Mesendoderm (in vitro differentiated cells): Measurements from ENCODE around the gene FILIP1.

Experiments used
- DNase-seq: peaks from one replicate; pipeline ENCODE4 v3.0.0; 2013
- H2AK5ac ChIP-seq: 2 replicates; pipeline ENCODE4 v1.6.1; 2013; ENCODE audit warnings: low read length, inconsistent platforms
- H2BK120ac ChIP-seq: 2 replicates; pipeline ENCODE4 v1.6.1; 2013; ENCODE audit warnings: low read depth, mild to moderate bottlenecking, low read length, moderate library complexity, mixed read lengths
- H2BK15ac ChIP-seq: replicated peaks from 2 replicates; pipeline ENCODE4 v1.6.1; 2013; ENCODE audit warnings: low read depth, mild to moderate bottlenecking, moderate library complexity
- H2BK5ac ChIP-seq: 2 replicates; pipeline ENCODE4 v1.6.1; 2013; ENCODE audit warnings: low read length, inconsistent platforms
- H3K18ac ChIP-seq: 2 replicates; pipeline ENCODE4 v1.6.1; 2013; ENCODE audit warnings: mild to moderate bottlenecking, low read length, mixed read lengths
- H3K23ac ChIP-seq: one replicate; pipeline ENCODE4 v1.6.1; 2013; ENCODE audit warnings: low read length
- H3K27ac ChIP-seq: 2 replicates; pipeline ENCODE4 v1.5.1; 2013; ENCODE audit warnings: low read depth, mild to moderate bottlenecking, inconsistent platforms, low read length, moderate library complexity
- H3K27me3 ChIP-seq: 2 replicates; pipeline ENCODE4 v1.6.1; 2013; ENCODE audit warnings: low read length, control low read depth, mild to moderate bottlenecking, inconsistent platforms; ENCODE audit not compliant: insufficient read depth, poor library complexity
- H3K36me3 ChIP-seq: 2 replicates; pipeline ENCODE4 v1.6.1; 2013; ENCODE audit warnings: low read length, inconsistent platforms; ENCODE audit not compliant: control insufficient read depth, insufficient read depth
- H3K4ac ChIP-seq: one replicate; pipeline ENCODE4 v1.6.1; 2013; ENCODE audit warnings: low read depth, mild to moderate bottlenecking, low read length, moderate library complexity
- H3K4me1 ChIP-seq: 2 replicates; pipeline ENCODE4 v1.6.1; 2013; ENCODE audit warnings: low read depth, low read length, inconsistent platforms; ENCODE audit not compliant: control insufficient read depth
- H3K4me2 ChIP-seq: 2 replicates; pipeline ENCODE4 v1.6.1; 2013; ENCODE audit warnings: low read length
- H3K4me3 ChIP-seq: 2 replicates; pipeline ENCODE4 v1.5.1; 2013; ENCODE audit warnings: mild to moderate bottlenecking, low read length
- H3K56ac ChIP-seq: one replicate; pipeline ENCODE4 v1.6.1; 2013; ENCODE audit warnings: low read length
- H3K79me1 ChIP-seq: 2 replicates; pipeline ENCODE4 v1.6.1; 2013; ENCODE audit warnings: low read length, inconsistent platforms
- H3K79me2 ChIP-seq: 2 replicates; pipeline ENCODE4 v1.6.1; 2013; ENCODE audit warnings: mild to moderate bottlenecking, low read length; ENCODE audit not compliant: control insufficient read depth, insufficient read depth
- H3K9ac ChIP-seq: 2 replicates; pipeline ENCODE4 v1.6.1; 2013; ENCODE audit warnings: low read length, inconsistent platforms
- H4K5ac ChIP-seq: one replicate; pipeline ENCODE4 v1.6.1; 2013; ENCODE audit warnings: low read length
- H4K8ac ChIP-seq: one replicate; pipeline ENCODE4 v1.6.1; 2013; ENCODE audit warnings: low read depth, mild to moderate bottlenecking, control low read depth, low read length, moderate library complexity
- WGBS: extraction: QIAGEN DNeasy Blood & Tissue Kit; methylation state at CpG from one replicate; pipeline ENCODE4 v1.1.7; 2013; ENCODE audit warnings: low lambda C conversion rate, missing lambda C conversion rate; ENCODE audit not compliant: insufficient coverage; ENCODE audit errors: extremely low coverage; 5-methylcytosine and 5-hydroxymethylcytosine counted together

Gene FILIP1

DNA sequence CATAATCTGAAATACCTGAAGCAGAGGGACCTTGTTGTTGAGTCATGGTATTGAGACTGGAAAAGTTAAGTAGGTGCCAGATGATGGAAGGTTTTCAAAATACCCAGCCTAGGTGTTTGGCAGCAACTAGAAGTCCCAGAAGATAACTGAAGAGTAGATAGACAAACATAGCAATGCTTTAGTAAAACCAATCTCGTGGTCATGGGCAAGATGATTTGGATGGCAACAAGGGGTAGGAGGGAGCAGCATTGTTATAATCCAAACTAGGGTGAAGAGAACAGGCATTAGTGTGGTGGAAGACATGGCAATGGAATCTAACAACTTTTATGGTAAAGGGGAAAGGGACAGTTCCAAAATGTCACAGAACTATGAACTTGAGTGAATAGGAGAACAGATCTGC, 2.3 kb downstream of the FILIP1 start:
- H2AK5ac ChIP-seq = no peak overlapping the region
- H3K36me3 ChIP-seq = no peaks in the 10 kb centered on the region
- H3K4ac ChIP-seq = no peak overlapping the region
- no peaks in the 10 kb centered on the region for H3K27me3 ChIP-seq
- no peak overlapping the region for H3K56ac ChIP-seq
- H4K5ac ChIP-seq = no peak overlapping the region
- no CpG with 5 or more reads among the region's 1 CpG for WGBS
- H4K8ac ChIP-seq = no peak overlapping the region
- H3K4me1 ChIP-seq = no peaks in the 10 kb centered on the region
- no peak overlapping the region for H3K4me3 ChIP-seq
- H2BK15ac ChIP-seq = no peak overlapping the region
- H2BK120ac ChIP-seq = no peak overlapping the region
- no peak overlapping the region for H3K23ac ChIP-seq
- H3K9ac ChIP-seq = no peak overlapping the region
- H3K79me1 ChIP-seq = no peaks in the 10 kb centered on the region
- H3K27ac ChIP-seq = no peak overlapping the region
- H3K18ac ChIP-seq = no peak overlapping the region
- no peak overlapping the region for H3K4me2 ChIP-seq
- H2BK5ac ChIP-seq = no peak overlapping the region
- no peak for DNase-seq
- no peaks in the 10 kb centered on the region for H3K79me2 ChIP-seq

DNA sequence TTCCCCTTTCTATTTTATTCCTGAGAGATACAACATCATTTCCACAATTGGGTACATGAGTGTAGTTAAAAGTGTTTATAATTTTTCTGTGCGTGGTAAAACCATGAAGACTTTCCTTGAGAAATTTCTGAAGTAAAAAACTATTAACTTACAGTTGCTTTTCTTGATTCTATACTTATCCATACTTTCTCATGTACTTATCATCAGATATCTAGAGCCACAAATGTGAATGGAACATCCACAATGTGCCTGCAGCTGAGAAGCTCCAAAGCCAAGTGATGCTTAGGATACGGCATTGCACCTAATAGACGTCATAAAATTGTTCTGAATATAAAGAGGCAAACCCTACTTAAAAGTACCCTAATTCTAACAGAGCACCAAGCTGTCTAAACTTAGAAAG, 2.9 kb downstream of the FILIP1 start:
- H3K27ac ChIP-seq = no peak overlapping the region
- H3K36me3 ChIP-seq = no peaks in the 10 kb centered on the region
- H3K4ac ChIP-seq = no peak overlapping the region
- no peak overlapping the region for H4K8ac ChIP-seq
- no peaks in the 10 kb centered on the region for H3K79me1 ChIP-seq
- no peaks in the 10 kb centered on the region for H3K79me2 ChIP-seq
- H3K18ac ChIP-seq = no peak overlapping the region
- no peak overlapping the region for H3K4me3 ChIP-seq
- no peak overlapping the region for H2BK5ac ChIP-seq
- no peak overlapping the region for H3K9ac ChIP-seq
- H3K27me3 ChIP-seq = no peaks in the 10 kb centered on the region
- H3K56ac ChIP-seq = no peak overlapping the region
- H3K23ac ChIP-seq = no peak overlapping the region
- DNase-seq = no peak
- no peaks in the 10 kb centered on the region for H3K4me1 ChIP-seq
- WGBS = no CpG with 5 or more reads among the region's 3 CpGs
- H2AK5ac ChIP-seq = no peak overlapping the region
- no peak overlapping the region for H2BK120ac ChIP-seq
- H3K4me2 ChIP-seq = no peak overlapping the region
- no peak overlapping the region for H2BK15ac ChIP-seq
- no peak overlapping the region for H4K5ac ChIP-seq

DNA sequence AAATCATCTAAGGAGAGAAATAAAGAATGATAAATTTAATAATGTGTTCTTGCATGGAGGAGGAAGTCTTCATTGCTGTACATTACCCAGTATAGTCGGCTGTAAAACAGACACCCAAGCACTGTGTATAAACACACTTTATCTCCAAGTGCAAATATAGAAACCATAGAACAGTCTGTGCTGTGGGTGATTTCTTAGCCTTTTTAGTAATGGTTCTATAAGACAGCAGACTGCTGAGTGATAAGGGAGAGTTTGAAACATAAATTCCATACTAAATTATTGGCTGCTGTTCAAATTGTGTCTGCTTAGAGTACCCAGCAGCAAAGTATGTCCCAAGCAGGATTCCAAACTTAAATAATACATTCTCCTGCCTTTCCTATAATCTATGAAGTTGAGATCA, 4.6 kb downstream of the FILIP1 start:
- Histone ChIP-seq H3K56ac (no peak overlapping the region), H3K18ac (no peak overlapping the region), H3K4me3 (no peak overlapping the region), H3K36me3 (no peaks in the 10 kb centered on the region), H2BK5ac (no peak overlapping the region), H2AK5ac (no peak overlapping the region), H2BK15ac (no peak overlapping the region), H3K4me1 (no peaks in the 10 kb centered on the region), H3K4ac (no peak overlapping the region), H3K79me2 (no peaks in the 10 kb centered on the region), H3K23ac (no peak overlapping the region), H3K79me1 (no peaks in the 10 kb centered on the region), H4K5ac (no peak overlapping the region), H3K9ac (no peak overlapping the region), H4K8ac (no peak overlapping the region), H3K27me3 (no peaks in the 10 kb centered on the region), H2BK120ac (no peak overlapping the region), H3K4me2 (no peak overlapping the region), H3K27ac (no peak overlapping the region)
- WGBS = no CpG with 5 or more reads among the region's 1 CpG
- DNase-seq = no peak

DNA sequence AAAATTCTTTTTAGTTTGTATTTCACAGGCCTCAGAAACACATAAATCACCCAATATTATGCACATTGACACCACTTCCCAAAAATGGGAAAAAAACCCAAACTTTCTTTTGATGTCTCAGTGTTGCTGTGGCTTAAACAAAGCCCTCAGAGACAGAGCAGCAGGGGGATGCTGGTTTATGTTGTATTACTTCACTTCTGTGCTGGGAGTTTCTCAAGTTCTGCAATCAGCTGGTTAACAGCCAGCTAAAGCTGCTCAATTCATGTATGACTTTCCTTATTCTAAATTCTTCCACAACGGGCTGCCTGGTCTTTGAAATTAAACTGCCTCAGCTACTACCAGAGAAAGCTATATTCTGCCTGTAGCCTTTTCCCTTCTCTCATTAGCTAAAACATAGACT, 5.6 kb downstream of the FILIP1 start:
- Histone ChIP-seq H3K9ac (no peak overlapping the region), H3K4me1 (no peaks in the 10 kb centered on the region), H3K18ac (no peak overlapping the region), H4K5ac (no peak overlapping the region), H2BK5ac (no peak overlapping the region), H3K79me1 (no peaks in the 10 kb centered on the region), H2AK5ac (no peak overlapping the region), H2BK15ac (no peak overlapping the region), H3K79me2 (no peaks in the 10 kb centered on the region), H3K23ac (no peak overlapping the region), H3K36me3 (no peaks in the 10 kb centered on the region), H3K4me2 (no peak overlapping the region), H3K56ac (no peak overlapping the region), H3K4ac (no peak overlapping the region), H3K27ac (no peak overlapping the region), H2BK120ac (no peak overlapping the region), H3K4me3 (no peak overlapping the region), H3K27me3 (no peaks in the 10 kb centered on the region), H4K8ac (no peak overlapping the region)
- DNase-seq = no peak
- WGBS = no CpG with 5 or more reads among the region's 1 CpG

DNA sequence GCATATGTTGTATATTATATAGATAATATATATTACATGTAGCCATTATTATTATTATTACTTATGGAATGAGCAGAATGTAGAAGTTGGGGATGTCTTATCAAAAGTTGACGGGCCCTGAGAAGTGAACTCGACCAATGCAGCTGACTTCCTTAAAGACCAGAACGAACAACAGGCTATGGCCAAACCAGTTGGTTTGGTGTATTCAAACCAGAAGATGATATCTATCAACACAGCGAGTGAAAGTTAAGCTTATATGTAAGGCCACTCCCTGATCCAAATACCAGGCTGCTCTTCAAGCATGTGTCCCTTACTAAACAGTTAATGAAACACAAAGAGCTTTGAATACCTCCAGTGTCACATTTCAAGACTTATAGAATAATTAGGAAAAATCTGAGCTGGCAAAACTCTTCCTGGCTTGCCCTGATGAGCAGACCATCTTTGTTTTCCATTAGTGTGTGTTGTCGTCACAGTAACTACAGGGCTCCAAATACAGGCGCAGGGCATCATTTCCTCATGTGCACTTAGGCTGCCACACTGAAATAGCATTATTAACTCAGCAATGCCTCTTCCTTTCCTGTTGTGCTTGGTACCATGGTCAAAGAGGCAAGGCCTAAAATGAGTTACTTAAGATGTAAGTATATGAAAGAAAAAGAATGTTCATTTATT, 6.6 kb downstream of the FILIP1 start:
- H3K27me3 ChIP-seq = no peaks in the 10 kb centered on the region
- DNase-seq = peak; percentile 6
- H3K23ac ChIP-seq = no peak overlapping the region
- no peaks in the 10 kb centered on the region for H3K4me1 ChIP-seq
- H3K4ac ChIP-seq = no peak overlapping the region
- H4K5ac ChIP-seq = no peak overlapping the region
- H3K4me3 ChIP-seq = no peak overlapping the region
- no peak overlapping the region for H2BK15ac ChIP-seq
- no peak overlapping the region for H2BK5ac ChIP-seq
- no peak overlapping the region for H3K9ac ChIP-seq
- H3K27ac ChIP-seq = no peak overlapping the region
- H3K36me3 ChIP-seq = no peaks in the 10 kb centered on the region
- H4K8ac ChIP-seq = no peak overlapping the region
- H3K56ac ChIP-seq = no peak overlapping the region
- H2AK5ac ChIP-seq = no peak overlapping the region
- H3K79me1 ChIP-seq = no peaks in the 10 kb centered on the region
- WGBS = no CpG with 5 or more reads among the region's 6 CpGs
- no peak overlapping the region for H2BK120ac ChIP-seq
- H3K18ac ChIP-seq = no peak overlapping the region
- no peak overlapping the region for H3K4me2 ChIP-seq
- H3K79me2 ChIP-seq = no peaks in the 10 kb centered on the region

DNA sequence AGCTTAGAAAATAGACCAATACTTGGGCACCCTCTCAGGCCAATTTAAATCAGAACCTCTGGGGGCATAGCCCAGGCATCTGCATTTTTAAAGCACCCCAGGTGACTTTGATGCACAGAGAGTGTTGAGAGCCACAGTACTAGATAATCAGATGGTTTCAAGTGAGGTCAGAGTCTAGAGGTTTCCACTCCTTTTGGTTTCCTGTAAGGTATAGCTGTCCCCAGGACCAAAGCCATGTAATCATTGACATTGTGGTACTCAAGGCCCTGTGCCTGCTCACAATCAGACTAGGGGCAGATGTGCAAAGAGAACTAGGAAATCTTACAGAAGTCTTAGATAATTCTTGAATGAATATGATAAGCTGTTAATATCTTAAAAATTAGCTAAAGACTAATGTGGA, 9.1 kb downstream of the FILIP1 start:
- H4K8ac ChIP-seq = no peak overlapping the region
- H4K5ac ChIP-seq = no peak overlapping the region
- H3K18ac ChIP-seq = no peak overlapping the region
- H3K4me2 ChIP-seq = no peak overlapping the region
- H3K36me3 ChIP-seq = no peaks in the 10 kb centered on the region
- H3K4me1 ChIP-seq = no peaks in the 10 kb centered on the region
- H2BK5ac ChIP-seq = no peak overlapping the region
- H3K27ac ChIP-seq = no peak overlapping the region
- H3K79me1 ChIP-seq = no peaks in the 10 kb centered on the region
- H3K56ac ChIP-seq = no peak overlapping the region
- H3K27me3 ChIP-seq = no peaks in the 10 kb centered on the region
- no peak overlapping the region for H3K9ac ChIP-seq
- H3K4ac ChIP-seq = no peak overlapping the region
- H3K23ac ChIP-seq = no peak overlapping the region
- no peak overlapping the region for H2BK120ac ChIP-seq
- DNase-seq = no peak
- H3K79me2 ChIP-seq = no peaks in the 10 kb centered on the region
- H2BK15ac ChIP-seq = no peak overlapping the region
- no peak overlapping the region for H2AK5ac ChIP-seq
- no peak overlapping the region for H3K4me3 ChIP-seq
